ENCODE results near the gene DDX10.

DNA sequence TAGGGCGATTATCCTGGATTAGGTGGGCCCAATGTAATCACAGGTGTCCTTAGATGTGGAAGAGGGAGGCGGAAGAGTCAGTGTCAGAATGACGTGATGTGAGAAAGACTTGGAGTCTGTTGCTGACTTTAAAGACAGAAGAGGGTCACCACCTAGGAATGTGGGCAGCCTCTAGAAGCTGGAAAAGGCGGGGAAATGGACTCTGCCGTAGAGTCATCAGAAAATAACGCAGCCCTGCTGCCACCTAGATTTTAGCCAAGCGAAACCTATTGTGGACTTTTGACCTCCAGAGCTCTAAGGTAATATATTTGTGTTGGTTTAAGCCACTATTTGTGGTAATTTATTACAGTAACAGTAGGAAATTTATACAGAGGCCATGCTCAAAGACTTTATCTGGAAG lies 4.8 kb downstream of the DDX10 start:
- TF ChIP-seq, protein P1, sequence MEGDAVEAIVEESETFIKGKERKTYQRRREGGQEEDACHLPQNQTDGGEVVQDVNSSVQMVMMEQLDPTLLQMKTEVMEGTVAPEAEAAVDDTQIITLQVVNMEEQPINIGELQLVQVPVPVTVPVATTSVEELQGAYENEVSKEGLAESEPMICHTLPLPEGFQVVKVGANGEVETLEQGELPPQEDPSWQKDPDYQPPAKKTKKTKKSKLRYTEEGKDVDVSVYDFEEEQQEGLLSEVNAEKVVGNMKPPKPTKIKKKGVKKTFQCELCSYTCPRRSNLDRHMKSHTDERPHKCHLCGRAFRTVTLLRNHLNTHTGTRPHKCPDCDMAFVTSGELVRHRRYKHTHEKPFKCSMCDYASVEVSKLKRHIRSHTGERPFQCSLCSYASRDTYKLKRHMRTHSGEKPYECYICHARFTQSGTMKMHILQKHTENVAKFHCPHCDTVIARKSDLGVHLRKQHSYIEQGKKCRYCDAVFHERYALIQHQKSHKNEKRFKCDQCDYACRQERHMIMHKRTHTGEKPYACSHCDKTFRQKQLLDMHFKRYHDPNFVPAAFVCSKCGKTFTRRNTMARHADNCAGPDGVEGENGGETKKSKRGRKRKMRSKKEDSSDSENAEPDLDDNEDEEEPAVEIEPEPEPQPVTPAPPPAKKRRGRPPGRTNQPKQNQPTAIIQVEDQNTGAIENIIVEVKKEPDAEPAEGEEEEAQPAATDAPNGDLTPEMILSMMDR (IDR thresholded peaks at IDR 0.05; ENCODE audit: low read depth, low read length, missing input control), result no peak
- TF ChIP-seq, protein P2, sequence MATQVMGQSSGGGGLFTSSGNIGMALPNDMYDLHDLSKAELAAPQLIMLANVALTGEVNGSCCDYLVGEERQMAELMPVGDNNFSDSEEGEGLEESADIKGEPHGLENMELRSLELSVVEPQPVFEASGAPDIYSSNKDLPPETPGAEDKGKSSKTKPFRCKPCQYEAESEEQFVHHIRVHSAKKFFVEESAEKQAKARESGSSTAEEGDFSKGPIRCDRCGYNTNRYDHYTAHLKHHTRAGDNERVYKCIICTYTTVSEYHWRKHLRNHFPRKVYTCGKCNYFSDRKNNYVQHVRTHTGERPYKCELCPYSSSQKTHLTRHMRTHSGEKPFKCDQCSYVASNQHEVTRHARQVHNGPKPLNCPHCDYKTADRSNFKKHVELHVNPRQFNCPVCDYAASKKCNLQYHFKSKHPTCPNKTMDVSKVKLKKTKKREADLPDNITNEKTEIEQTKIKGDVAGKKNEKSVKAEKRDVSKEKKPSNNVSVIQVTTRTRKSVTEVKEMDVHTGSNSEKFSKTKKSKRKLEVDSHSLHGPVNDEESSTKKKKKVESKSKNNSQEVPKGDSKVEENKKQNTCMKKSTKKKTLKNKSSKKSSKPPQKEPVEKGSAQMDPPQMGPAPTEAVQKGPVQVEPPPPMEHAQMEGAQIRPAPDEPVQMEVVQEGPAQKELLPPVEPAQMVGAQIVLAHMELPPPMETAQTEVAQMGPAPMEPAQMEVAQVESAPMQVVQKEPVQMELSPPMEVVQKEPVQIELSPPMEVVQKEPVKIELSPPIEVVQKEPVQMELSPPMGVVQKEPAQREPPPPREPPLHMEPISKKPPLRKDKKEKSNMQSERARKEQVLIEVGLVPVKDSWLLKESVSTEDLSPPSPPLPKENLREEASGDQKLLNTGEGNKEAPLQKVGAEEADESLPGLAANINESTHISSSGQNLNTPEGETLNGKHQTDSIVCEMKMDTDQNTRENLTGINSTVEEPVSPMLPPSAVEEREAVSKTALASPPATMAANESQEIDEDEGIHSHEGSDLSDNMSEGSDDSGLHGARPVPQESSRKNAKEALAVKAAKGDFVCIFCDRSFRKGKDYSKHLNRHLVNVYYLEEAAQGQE (IDR thresholded peaks at IDR 0.05), result no peak
- no peak for TF ChIP-seq TAF1 (conservative IDR thresholded peaks at IDR 0.05)
- TF ChIP-seq, protein P3, sequence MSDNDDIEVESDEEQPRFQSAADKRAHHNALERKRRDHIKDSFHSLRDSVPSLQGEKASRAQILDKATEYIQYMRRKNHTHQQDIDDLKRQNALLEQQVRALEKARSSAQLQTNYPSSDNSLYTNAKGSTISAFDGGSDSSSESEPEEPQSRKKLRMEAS (IDR thresholded peaks at IDR 0.05), result no peak
